ENCODE measurements around the gene VGLL4.

VGLL4 gene

DNA sequence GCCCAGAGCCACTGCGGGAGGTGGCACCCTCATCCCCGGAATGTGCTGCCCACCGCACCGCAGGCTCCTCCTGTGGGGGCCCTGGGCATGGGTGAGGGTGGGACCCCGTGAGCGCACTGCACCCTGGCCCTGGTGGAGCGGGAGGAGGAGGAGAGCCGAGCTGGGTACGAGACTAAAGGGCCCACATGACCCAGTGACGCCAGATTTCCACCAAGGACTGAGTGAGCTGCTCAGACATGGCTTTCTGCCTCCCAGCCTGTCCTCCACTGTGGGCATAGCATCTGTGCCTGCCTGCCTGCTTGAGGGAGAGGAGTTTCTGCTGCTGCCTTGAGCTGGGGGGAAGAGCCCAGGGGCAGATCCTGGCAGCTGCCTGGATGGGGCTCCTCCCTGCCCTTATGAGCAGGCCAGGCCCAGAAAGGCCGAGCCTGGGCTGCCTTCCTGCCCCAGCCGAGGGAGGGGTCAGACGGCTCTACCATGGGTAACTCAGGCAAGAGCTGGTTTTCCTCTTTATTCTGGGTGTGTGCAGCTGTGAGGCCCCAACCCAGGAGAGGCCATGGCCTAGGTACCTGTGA lies 88.4 kb downstream of the VGLL4 start:
- no peak overlapping the region for H3K4me3 ChIP-seq (ENCODE audit: low read depth in 1 of 2, low read length in 2 of 2)
- peaks cover 8 to 31% of the 10 kb centered on the region in 2 donors for H3K4me1 ChIP-seq (ENCODE audit: control insufficient read depth in 1 of 2, insufficient read depth in 2 of 2, low read length in 2 of 2)
- peaks cover 9 to 15% of the 10 kb centered on the region in 2 donors for H3K36me3 ChIP-seq (ENCODE audit: control insufficient read depth in 1 of 2, insufficient read depth in 2 of 2, low read length in 2 of 2)
- no peaks in the 10 kb centered on the region for H3K9me3 ChIP-seq (ENCODE audit: control insufficient read depth in 1 of 2, low read length in 2 of 2)
- H3K27ac ChIP-seq (ENCODE audit: low read length) = no peak overlapping the region
- H3K27me3 ChIP-seq (ENCODE audit: low read depth, low read length) = no peaks in the 10 kb centered on the region

- H3K9me3 ChIP-seq (ENCODE audit: control insufficient read depth in 1 of 2, low read length in 2 of 2) = no peaks in the 10 kb centered on the region
- H3K27me3 ChIP-seq (ENCODE audit: low read depth, low read length) = no peaks in the 10 kb centered on the region
- H3K36me3 ChIP-seq (ENCODE audit: control insufficient read depth in 1 of 2, insufficient read depth in 2 of 2, low read length in 2 of 2) = peaks cover 9 to 15% of the 10 kb centered on the region in 2 donors
- H3K4me1 ChIP-seq (ENCODE audit: control insufficient read depth in 1 of 2, insufficient read depth in 2 of 2, low read length in 2 of 2) = peaks cover 5 to 26% of the 10 kb centered on the region in 2 donors
- H3K27ac ChIP-seq (ENCODE audit: low read length) = no peak overlapping the region
- no peak overlapping the region for H3K4me3 ChIP-seq (ENCODE audit: low read depth in 1 of 2, low read length in 2 of 2)
These were observed 89.0 kb downstream of the VGLL4 start for GRCh38 chr3:11554666-11555065.

GRCh38 chr3:11554236-11554610 lies 89.5 kb downstream of the VGLL4 start:
- Histone ChIP-seq H3K4me1 (ENCODE audit: control insufficient read depth in 1 of 2, insufficient read depth in 2 of 2, low read length in 2 of 2) (peaks cover 5 to 26% of the 10 kb centered on the region in 2 donors), H3K27ac (ENCODE audit: low read length) (no peak overlapping the region), H3K36me3 (ENCODE audit: control insufficient read depth in 1 of 2, insufficient read depth in 2 of 2, low read length in 2 of 2) (peaks cover 9 to 15% of the 10 kb centered on the region in 2 donors)

DNA sequence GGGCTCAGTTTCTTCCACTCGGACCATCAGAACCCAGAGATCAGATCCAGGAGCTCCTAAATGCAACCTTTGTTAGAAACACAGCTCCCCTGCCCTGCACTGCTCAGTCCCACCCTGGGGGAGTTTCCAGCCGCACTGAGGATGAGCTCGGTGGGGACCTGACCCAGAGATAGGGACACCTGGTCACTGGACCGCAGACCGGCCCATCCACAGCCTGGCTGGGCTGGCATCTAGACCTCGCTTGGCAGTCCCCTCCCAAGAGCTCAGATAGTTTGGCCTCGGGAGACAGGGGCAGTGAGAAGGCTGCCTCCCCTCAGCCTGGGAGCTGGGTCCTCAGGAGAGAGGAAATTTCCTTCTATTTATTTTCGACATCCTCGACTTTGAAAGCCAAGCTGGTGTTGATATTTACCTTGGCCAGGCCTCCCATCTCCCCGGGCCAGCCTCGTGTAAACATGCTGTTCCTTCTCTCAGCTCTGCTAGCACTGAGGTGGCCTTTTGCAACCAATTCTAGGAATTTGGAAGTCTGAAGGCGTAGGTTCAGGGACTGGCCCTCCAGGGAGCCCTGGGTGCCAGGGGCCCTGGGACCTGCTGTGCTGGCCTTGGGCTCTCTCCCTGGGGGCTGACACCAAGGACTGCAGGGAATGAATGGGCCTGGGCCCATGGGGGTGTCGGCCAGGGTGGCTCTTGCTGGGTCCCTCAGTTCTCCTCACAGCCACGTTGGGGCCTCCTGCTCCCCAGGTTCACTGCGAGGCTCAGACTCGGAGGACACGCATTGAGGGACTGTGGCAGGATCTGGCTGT lies 90.1 kb downstream of the VGLL4 start:
- no peaks in the 10 kb centered on the region for H3K27me3 ChIP-seq (ENCODE audit: low read depth, low read length)
- peaks cover 5 to 26% of the 10 kb centered on the region in 2 donors for H3K4me1 ChIP-seq (ENCODE audit: control insufficient read depth in 1 of 2, insufficient read depth in 2 of 2, low read length in 2 of 2)
- no peak overlapping the region for H3K27ac ChIP-seq (ENCODE audit: low read length)
- peaks cover 4 to 15% of the 10 kb centered on the region in 2 donors for H3K36me3 ChIP-seq (ENCODE audit: control insufficient read depth in 1 of 2, insufficient read depth in 2 of 2, low read length in 2 of 2)
- H3K9me3 ChIP-seq (ENCODE audit: control insufficient read depth in 1 of 2, low read length in 2 of 2) = no peaks in the 10 kb centered on the region
- no peak overlapping the region for H3K4me3 ChIP-seq (ENCODE audit: low read depth in 1 of 2, low read length in 2 of 2)

More at GRCh38 chr3:11554236-11554610, 89.5 kb downstream of the VGLL4 start:
- Histone ChIP-seq H3K4me3 (ENCODE audit: low read depth in 1 of 2, low read length in 2 of 2) (no peak overlapping the region), H3K9me3 (ENCODE audit: control insufficient read depth in 1 of 2, low read length in 2 of 2) (no peaks in the 10 kb centered on the region), H3K27me3 (ENCODE audit: low read depth, low read length) (no peaks in the 10 kb centered on the region)

DNA sequence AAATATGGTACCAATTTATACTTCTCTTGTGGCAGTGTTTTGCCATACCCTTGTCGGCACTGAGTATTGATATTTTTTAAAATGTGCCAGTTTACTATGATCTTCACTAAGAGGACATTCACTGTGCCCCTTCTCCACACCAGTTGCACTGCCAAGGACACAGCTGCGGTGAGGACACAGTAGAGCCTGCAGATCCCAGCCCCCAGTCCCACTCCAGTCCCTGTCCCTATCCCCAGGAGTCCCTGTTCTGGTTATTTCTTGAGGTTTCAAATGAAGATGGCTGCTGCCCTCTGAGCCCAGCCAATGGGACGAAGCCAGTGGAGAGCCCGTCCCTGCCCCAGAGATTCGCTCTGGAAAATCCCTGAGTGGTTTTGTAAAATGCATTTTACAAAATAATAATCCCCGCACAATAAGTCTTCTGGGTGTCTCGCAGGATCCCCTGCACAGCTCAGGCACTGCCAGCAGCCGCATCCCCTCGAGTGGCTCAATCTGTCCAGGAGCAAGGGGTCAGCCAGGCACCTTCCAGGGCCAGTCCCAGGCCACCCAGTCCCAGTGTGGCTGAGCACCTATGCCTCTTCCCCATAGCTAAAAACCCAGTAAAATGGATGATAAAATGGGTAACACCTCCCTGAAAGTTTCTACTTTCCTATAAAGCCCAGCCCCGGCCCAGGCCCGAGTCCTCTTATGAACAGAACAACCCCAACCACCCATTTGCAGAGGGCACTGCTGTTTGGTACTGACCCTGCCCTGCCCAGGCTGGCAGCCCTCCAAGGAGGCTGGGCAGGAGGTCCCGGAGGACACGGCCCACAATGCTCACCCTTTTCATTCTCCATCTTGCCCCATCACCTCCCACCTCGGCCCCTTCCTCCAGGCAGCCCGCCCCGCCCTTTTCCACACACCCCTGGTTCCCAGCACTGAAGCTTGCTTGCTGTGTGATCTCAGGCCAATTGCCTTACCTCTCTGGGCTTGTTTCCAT lies 91.1 kb downstream of the VGLL4 start:
- Histone ChIP-seq H3K27me3 (ENCODE audit: low read depth, low read length) (no peaks in the 10 kb centered on the region), H3K36me3 (ENCODE audit: control insufficient read depth in 1 of 2, insufficient read depth in 2 of 2, low read length in 2 of 2) (peaks cover 0 to 9% of the 10 kb centered on the region in 2 donors), H3K4me1 (ENCODE audit: control insufficient read depth in 1 of 2, insufficient read depth in 2 of 2, low read length in 2 of 2) (peaks cover 5 to 20% of the 10 kb centered on the region in 2 donors), H3K27ac (ENCODE audit: low read length) (no peak overlapping the region), H3K4me3 (ENCODE audit: low read depth in 1 of 2, low read length in 2 of 2) (no peak overlapping the region), H3K9me3 (ENCODE audit: control insufficient read depth in 1 of 2, low read length in 2 of 2) (no peaks in the 10 kb centered on the region)

GRCh38 chr3:11551036-11551435 lies 92.7 kb downstream of the VGLL4 start:
- Histone ChIP-seq H3K4me3 (ENCODE audit: low read depth in 1 of 2, low read length in 2 of 2) (no peak overlapping the region), H3K36me3 (ENCODE audit: control insufficient read depth in 1 of 2, insufficient read depth in 2 of 2, low read length in 2 of 2) (peaks cover 0 to 4% of the 10 kb centered on the region in 2 donors), H3K27ac (ENCODE audit: low read length) (no peak overlapping the region), H3K4me1 (ENCODE audit: control insufficient read depth in 1 of 2, insufficient read depth in 2 of 2, low read length in 2 of 2) (peaks cover 0 to 10% of the 10 kb centered on the region in 2 donors), H3K27me3 (ENCODE audit: low read depth, low read length) (no peaks in the 10 kb centered on the region), H3K9me3 (ENCODE audit: control insufficient read depth in 1 of 2, low read length in 2 of 2) (no peaks in the 10 kb centered on the region)

DNA sequence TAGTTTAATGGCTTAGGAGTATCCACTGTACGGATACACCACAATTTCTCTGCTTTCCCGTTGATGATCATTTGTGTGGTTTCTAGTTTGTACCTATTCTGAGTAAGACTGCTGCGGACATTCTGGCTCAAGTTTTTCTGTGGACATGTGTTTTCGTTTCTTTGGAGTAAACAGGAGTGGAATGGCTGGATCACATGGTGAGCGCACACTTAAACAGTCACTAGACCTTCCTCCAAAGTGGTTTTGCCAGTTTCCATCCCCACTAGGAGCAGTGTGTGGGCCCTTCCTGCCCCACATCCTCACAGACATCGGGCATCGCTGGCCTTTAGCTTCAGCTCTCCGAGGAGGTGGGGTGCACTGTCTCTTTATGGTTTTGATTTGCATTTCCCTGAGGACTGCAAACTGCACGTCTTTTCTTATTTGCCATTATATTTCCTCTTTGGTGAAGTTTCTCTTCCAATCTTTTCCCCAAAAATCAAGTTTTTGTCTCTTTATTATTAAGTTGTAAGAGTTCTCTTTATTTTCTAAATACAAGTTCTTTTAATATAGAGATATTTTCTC lies 94.1 kb downstream of the VGLL4 start:
- Histone ChIP-seq H3K27ac (ENCODE audit: low read length) (no peak overlapping the region), H3K27me3 (ENCODE audit: low read depth, low read length) (no peaks in the 10 kb centered on the region), H3K4me3 (ENCODE audit: low read depth in 1 of 2, low read length in 2 of 2) (no peak overlapping the region), H3K36me3 (ENCODE audit: control insufficient read depth in 1 of 2, insufficient read depth in 2 of 2, low read length in 2 of 2) (no peaks in the 10 kb centered on the region), H3K9me3 (ENCODE audit: control insufficient read depth in 1 of 2, low read length in 2 of 2) (no peaks in the 10 kb centered on the region), H3K4me1 (ENCODE audit: control insufficient read depth in 1 of 2, insufficient read depth in 2 of 2, low read length in 2 of 2) (peaks cover 0 to 12% of the 10 kb centered on the region in 2 donors)

GRCh38 chr3:11548721-11549131 lies 95.0 kb downstream of the VGLL4 start:
- Histone ChIP-seq H3K36me3 (ENCODE audit: control insufficient read depth in 1 of 2, insufficient read depth in 2 of 2, low read length in 2 of 2) (peaks cover 0 to 3% of the 10 kb centered on the region in 2 donors), H3K27ac (ENCODE audit: low read length) (no peak overlapping the region), H3K4me1 (ENCODE audit: control insufficient read depth in 1 of 2, insufficient read depth in 2 of 2, low read length in 2 of 2) (peaks cover 0 to 17% of the 10 kb centered on the region in 2 donors), H3K27me3 (ENCODE audit: low read depth, low read length) (no peaks in the 10 kb centered on the region), H3K4me3 (ENCODE audit: low read depth in 1 of 2, low read length in 2 of 2) (no peak overlapping the region), H3K9me3 (ENCODE audit: control insufficient read depth in 1 of 2, low read length in 2 of 2) (peaks cover 0 to 4% of the 10 kb centered on the region in 2 donors)

DNA sequence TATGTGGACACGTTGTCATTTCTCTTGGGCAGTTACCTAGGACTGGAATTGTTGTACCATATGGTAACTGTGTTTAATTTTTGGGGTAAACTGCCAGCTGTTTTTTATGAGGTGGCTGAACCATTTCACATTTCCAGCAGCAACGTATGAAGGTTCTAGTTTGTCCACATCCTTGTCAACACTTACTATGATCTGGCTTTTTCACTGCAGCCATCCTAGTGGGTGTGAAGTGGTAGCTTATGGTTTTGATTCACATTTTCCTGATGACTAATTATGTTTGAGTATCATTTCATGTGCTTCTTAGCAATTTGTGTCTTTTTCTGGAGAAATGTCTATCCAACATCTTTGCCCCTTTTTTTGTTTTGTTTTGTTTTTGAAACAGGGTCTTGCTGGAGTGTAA lies 96.2 kb downstream of the VGLL4 start:
- Histone ChIP-seq H3K4me3 (ENCODE audit: low read depth in 1 of 2, low read length in 2 of 2) (no peak overlapping the region), H3K4me1 (ENCODE audit: control insufficient read depth in 1 of 2, insufficient read depth in 2 of 2, low read length in 2 of 2) (peaks cover 0 to 9% of the 10 kb centered on the region in 2 donors), H3K36me3 (ENCODE audit: control insufficient read depth in 1 of 2, insufficient read depth in 2 of 2, low read length in 2 of 2) (peaks cover 0 to 3% of the 10 kb centered on the region in 2 donors), H3K27ac (ENCODE audit: low read length) (no peak overlapping the region), H3K27me3 (ENCODE audit: low read depth, low read length) (no peaks in the 10 kb centered on the region), H3K9me3 (ENCODE audit: control insufficient read depth in 1 of 2, low read length in 2 of 2) (peaks cover 0 to 7% of the 10 kb centered on the region in 2 donors)

GRCh38 chr3:11546657-11547302 lies 96.9 kb downstream of the VGLL4 start:
- Histone ChIP-seq H3K4me3 (ENCODE audit: low read depth in 1 of 2, low read length in 2 of 2) (no peak overlapping the region), H3K4me1 (ENCODE audit: control insufficient read depth in 1 of 2, insufficient read depth in 2 of 2, low read length in 2 of 2) (peaks cover 0 to 9% of the 10 kb centered on the region in 2 donors), H3K27me3 (ENCODE audit: low read depth, low read length) (no peaks in the 10 kb centered on the region), H3K9me3 (ENCODE audit: control insufficient read depth in 1 of 2, low read length in 2 of 2) (peaks cover 0 to 7% of the 10 kb centered on the region in 2 donors), H3K27ac (ENCODE audit: low read length) (no peak overlapping the region), H3K36me3 (ENCODE audit: control insufficient read depth in 1 of 2, insufficient read depth in 2 of 2, low read length in 2 of 2) (peaks cover 0 to 3% of the 10 kb centered on the region in 2 donors)

Data from muscle layer of duodenum (tissue), 2 donors.